ENCODE measurements around the gene SMIM35. TPM values are rescaled to one million over a fixed set of nuclear protein-coding genes. Genes with fewer than 3 reads are reported as not detected.

Gene SMIM35
- total RNA-seq, 1 donor from 2014 or later = not detected

DNA sequence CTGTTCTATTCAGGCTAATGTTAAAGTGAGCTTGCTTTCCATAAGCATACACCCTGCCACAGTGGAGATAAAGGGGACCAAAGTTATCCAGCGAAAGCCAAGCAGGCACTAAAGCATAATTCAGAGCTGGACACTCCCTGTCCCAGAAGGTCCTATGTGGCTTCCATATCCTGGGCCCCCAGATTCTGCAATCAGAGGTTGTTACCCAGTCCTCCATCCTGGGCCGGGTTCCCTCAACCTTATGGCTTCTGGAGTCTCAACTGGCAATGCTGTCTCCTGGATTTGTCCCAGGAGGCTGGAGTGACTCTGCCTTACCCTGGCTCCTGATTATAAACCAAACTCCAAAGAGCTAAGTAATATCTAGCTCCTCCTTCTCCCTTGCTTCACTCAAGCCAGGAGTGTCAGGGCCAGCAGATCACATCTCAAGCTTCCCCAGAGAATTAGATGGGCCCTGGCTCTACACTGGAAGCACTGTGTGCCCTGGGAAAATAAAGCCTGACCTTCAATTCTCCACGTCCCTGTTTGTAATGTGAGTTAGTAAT is 14.0 kb upstream of the SMIM35 start:
- TF ChIP-seq, protein P1, sequence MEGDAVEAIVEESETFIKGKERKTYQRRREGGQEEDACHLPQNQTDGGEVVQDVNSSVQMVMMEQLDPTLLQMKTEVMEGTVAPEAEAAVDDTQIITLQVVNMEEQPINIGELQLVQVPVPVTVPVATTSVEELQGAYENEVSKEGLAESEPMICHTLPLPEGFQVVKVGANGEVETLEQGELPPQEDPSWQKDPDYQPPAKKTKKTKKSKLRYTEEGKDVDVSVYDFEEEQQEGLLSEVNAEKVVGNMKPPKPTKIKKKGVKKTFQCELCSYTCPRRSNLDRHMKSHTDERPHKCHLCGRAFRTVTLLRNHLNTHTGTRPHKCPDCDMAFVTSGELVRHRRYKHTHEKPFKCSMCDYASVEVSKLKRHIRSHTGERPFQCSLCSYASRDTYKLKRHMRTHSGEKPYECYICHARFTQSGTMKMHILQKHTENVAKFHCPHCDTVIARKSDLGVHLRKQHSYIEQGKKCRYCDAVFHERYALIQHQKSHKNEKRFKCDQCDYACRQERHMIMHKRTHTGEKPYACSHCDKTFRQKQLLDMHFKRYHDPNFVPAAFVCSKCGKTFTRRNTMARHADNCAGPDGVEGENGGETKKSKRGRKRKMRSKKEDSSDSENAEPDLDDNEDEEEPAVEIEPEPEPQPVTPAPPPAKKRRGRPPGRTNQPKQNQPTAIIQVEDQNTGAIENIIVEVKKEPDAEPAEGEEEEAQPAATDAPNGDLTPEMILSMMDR (conservative IDR thresholded peaks at IDR 0.05; ENCODE audit: low read depth, low read length) = no peak
- no peak overlapping the region for H3K4me3 ChIP-seq (ENCODE audit: low read depth, low read length)
- DNase-seq (ENCODE audit: low read depth) = no peak

DNA sequence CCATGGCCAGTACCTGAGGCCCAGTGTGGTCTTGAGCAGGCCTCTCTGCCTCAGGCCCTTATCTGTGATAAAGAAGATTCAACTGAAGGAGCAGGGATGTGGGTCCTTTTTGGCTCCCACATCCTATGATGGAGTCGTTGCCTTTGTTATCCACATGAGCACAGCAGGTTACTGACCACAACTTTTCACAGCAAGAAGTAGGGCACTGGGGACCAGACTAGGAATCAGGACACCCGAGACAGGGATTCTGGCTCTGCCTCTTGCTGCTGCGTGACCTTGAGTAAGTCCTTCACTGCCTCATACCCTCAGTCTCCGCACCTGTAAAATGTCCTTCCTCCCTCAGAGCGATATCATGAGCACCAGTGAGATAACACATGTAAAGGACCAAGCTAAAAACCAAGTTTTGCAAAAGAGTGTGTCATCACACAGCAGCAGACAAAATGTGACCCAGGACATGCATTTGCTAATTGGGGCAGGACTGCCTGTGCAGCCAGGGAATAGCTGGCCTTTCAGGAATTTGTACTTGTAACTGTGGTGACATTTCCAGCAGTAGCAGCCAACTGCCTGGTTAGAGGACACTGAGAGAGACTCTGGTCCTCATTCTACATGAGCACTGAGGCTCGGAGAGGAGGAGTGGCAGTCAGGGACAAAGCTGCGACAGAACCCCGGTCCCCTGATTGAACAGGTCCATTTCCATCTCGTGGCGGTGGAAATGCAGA is 13.2 kb upstream of the SMIM35 start:
- TF ChIP-seq, protein P1 (conservative IDR thresholded peaks at IDR 0.05; ENCODE audit: low read depth, low read length) = no peak
- no peak overlapping the region for H3K4me3 ChIP-seq (ENCODE audit: low read depth, low read length)
- no peak for DNase-seq (ENCODE audit: low read depth)

DNA sequence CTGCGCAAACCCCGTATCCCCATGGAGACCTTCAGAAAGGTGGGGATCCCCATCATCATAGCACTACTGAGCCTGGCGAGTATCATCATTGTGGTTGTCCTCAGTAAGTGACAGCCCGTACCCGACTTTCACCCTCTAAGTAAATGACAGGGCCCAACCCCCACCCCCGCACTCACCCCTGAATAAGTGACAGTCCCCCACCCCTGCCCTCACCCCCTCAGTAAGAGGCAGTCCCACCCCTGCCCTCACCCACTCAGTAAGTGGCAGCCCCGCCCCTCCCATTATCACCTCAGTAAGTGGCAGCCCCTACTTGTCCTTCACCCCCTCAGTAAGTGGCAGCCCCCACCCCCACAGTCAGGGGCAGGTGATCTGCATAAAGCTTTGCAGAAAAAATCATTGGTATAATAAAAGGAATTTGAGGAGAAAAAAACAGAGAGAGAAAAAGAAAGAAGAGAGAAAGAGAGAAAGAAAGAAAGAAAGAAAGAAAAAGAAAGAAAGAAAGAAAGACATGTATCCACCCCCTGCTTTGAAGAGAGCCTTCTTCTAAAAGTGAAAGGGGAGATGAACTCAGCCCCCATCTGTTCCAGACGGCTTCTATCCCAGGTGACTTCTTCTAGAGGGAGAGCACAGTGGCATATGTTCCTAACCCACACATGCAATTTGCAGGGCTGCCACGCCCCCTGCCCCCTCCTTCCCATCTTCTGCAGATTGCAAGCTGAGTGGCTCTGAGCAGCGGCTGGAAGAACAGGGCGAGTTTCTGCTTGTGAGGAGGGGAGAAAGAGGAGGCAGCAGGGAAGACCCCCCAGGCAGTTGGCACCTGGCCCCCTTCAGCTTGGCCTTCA is 12.5 kb upstream of the SMIM35 start:
- TF ChIP-seq, protein P1 (conservative IDR thresholded peaks at IDR 0.05; ENCODE audit: low read depth, low read length) = no peak
- H3K4me3 ChIP-seq (ENCODE audit: low read depth, low read length) = no peak overlapping the region
- no peak for DNase-seq (ENCODE audit: low read depth)

DNA sequence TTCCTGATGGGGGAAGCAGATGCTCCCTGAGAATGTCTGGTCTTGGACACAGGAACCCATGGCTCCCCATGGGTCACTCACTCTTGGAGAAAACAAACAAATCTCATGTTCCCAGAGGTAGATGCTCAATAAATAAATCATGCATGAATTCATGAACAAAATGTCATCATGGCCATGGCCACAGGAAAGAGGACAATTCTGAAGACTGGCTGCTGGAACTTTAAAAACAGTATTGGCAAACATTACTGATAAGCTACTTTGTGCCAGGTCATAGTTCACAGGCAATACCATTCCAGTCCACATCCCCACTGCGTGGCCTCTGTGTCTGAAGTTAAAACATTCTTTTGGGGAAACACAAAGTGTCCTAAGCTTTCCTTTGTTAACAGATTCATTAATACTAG is 9.2 kb upstream of the SMIM35 start:
- no peak for DNase-seq (ENCODE audit: low read depth)
- H3K4me3 ChIP-seq (ENCODE audit: low read depth, low read length) = no peak overlapping the region
- TF ChIP-seq, protein P1 (conservative IDR thresholded peaks at IDR 0.05; ENCODE audit: low read depth, low read length) = no peak

DNA sequence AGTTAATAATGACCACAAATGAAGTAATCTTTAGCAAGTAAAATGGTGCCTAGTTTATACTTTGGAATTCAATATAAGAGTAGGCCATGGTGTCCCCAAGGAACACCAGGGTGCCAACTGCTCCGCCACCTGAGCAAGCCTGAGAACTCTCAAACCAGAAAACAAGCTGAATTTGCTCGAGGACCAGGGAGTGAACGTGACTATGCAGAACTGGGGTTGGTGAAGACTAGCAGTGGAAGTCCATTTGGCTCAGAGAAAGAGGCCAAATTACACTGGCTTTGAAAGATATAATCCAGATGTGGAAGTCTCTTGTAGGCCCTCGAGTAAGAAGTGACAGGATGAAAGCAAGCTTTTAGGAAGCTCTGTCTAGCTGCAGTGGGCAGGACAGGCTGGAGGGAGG is 8.7 kb upstream of the SMIM35 start:
- TF ChIP-seq, protein P1 (conservative IDR thresholded peaks at IDR 0.05; ENCODE audit: low read depth, low read length) = no peak
- no peak overlapping the region for H3K4me3 ChIP-seq (ENCODE audit: low read depth, low read length)
- no peak for DNase-seq (ENCODE audit: low read depth)

DNA sequence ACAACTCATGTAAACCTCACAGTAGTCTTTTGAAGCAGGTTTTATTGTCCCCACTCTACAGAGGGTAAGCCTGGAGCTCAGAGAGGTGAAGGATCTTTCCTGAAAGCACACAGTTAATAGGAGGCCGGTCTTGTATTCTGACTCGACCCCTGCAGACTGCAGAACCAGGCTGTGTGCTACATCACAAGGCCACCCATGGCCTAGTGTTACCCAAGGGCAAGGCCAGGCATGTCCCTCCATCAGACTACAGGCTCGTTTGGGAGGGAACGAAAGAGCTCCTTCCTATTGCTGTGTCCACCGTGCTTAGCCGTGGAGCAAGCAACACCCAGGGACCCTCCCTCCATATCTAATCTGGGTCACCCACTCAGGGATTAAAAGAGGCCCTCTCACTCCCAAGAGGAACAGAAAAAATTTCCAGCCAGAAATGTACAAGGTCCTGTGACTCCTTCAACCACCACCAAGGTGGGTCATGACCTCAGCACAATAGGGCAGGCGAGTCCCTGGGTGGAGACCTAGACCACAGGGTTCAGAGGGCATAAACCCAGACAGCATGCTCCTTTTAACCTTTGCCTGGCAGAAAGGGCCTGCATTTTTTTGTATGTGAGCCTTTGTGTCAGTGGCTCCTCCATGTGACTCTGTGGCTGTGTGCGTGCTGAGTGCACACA is 6.3 kb upstream of the SMIM35 start:
- no peak for DNase-seq (ENCODE audit: low read depth)
- H3K4me3 ChIP-seq (ENCODE audit: low read depth, low read length) = no peak overlapping the region
- TF ChIP-seq, protein P1 (conservative IDR thresholded peaks at IDR 0.05; ENCODE audit: low read depth, low read length) = no peak

All from epithelial cell of proximal tubule (primary cell).